GM12891 (cell line): ENCODE data around the gene FANK1.
A peak's percentile ranks its signal among the peaks of the same experiment; 100 is the strongest.

Experiments
- DNase-seq: peaks from one replicate; pipeline ENCODE4 v3.0.0; 2011; ENCODE audit warnings: low spot score; ENCODE audit not compliant: insufficient read length
- FAIRE-seq: peaks from 2 replicates; lab custom pipeline; 2011; peaks lifted over from hg19 to GRCh38; lab: Jason Lieb, UNC
- PAX5 ChIP-seq: IDR thresholded peaks from 2 replicates; pipeline ENCODE4 v1.6.1; 2011; ENCODE audit warnings: low read length, moderate library complexity, mild to moderate bottlenecking; ENCODE audit not compliant: insufficient read depth, severe bottlenecking
- POLR2A ChIP-seq: IDR thresholded peaks from 2 replicates; pipeline ENCODE4 v1.6.1; 2011; ENCODE audit warnings: low read depth, low read length, control low read depth
- POLR2AphosphoS5 ChIP-seq: IDR thresholded peaks from 2 replicates; pipeline ENCODE4 v1.6.1; 2011; ENCODE audit warnings: low read depth, low read length, control low read depth
- POU2F2 ChIP-seq: IDR thresholded peaks from 2 replicates; pipeline ENCODE4 v1.6.1; 2011; ENCODE audit warnings: low read depth, mild to moderate bottlenecking, control low read depth, low read length, moderate library complexity
- SPI1 ChIP-seq: IDR thresholded peaks from 2 replicates; pipeline ENCODE4 v1.6.1; 2011; ENCODE audit warnings: low read depth, low read length, control low read depth
- TAF1 ChIP-seq: IDR thresholded peaks from 2 replicates; pipeline ENCODE4 v1.6.1; 2011; ENCODE audit warnings: low read depth, low read length, control low read depth

Gene FANK1

GRCh38 chr10:125980521-125981035 lies 84.2 kb downstream of the FANK1 start:
- TF ChIP-seq SPI1 (no peak), POU2F2 (no peak), POLR2A (no peak), TAF1 (no peak), POLR2AphosphoS5 (no peak), PAX5 (no peak)
- no peak for DNase-seq
- FAIRE-seq: no peak

- FAIRE-seq: peak; percentile 91
- TF ChIP-seq TAF1: no peak
- peak; percentile 31 for DNase-seq
Measured at GRCh38 chr10:125982260-125982948, 86.0 kb downstream of the FANK1 start.

GRCh38 chr10:125983161-125983560 lies 86.8 kb downstream of the FANK1 start:
- no peak for FAIRE-seq
- no peak for DNase-seq
- TF ChIP-seq POLR2AphosphoS5: no peak
- TF ChIP-seq SPI1: no peak
- no peak for TF ChIP-seq TAF1
- no peak for TF ChIP-seq PAX5
- no peak for TF ChIP-seq POLR2A
- no peak for TF ChIP-seq POU2F2

- TF ChIP-seq TAF1 (no peak), POLR2AphosphoS5 (no peak), SPI1 (no peak), PAX5 (no peak), POLR2A (no peak), POU2F2 (no peak)
- FAIRE-seq: no peak
- DNase-seq: no peak
Measured at GRCh38 chr10:125983656-125984055, 87.3 kb downstream of the FANK1 start.

GRCh38 chr10:125984346-125984745 lies 88.0 kb downstream of the FANK1 start:
- DNase-seq (no peak), FAIRE-seq (no peak)
- TF ChIP-seq POLR2A (no peak), SPI1 (no peak), POLR2AphosphoS5 (no peak), TAF1 (no peak), POU2F2 (no peak), PAX5 (no peak)

- FAIRE-seq: no peak
- DNase-seq: no peak
- TF ChIP-seq POU2F2: no peak
- TF ChIP-seq TAF1: no peak
- TF ChIP-seq POLR2AphosphoS5: no peak
Measured at GRCh38 chr10:125984865-125985495, 88.6 kb downstream of the FANK1 start.

GRCh38 chr10:125985557-125986240 lies 89.3 kb downstream of the FANK1 start:
- TF ChIP-seq PAX5 (no peak), TAF1 (no peak), POU2F2 (no peak), POLR2AphosphoS5 (no peak), SPI1 (no peak), POLR2A (no peak)
- DNase-seq (no peak), FAIRE-seq (no peak)

GRCh38 chr10:125989791-125990190 lies 93.4 kb downstream of the FANK1 start:
- FAIRE-seq (no peak), DNase-seq (no peak)
- TF ChIP-seq POU2F2: no peak
- no peak for TF ChIP-seq PAX5
- TF ChIP-seq POLR2A: no peak
- no peak for TF ChIP-seq POLR2AphosphoS5
- no peak for TF ChIP-seq TAF1
- TF ChIP-seq SPI1: no peak

GRCh38 chr10:125990974-125991373 lies 94.6 kb downstream of the FANK1 start:
- DNase-seq (no peak), FAIRE-seq (no peak)
- TF ChIP-seq SPI1 (no peak), POU2F2 (no peak), POLR2A (no peak), PAX5 (no peak)

GRCh38 chr10:125991392-125991791 lies 95.0 kb downstream of the FANK1 start:
- FAIRE-seq (no peak), DNase-seq (no peak)
- no peak for TF ChIP-seq POLR2A
- no peak for TF ChIP-seq POU2F2
- TF ChIP-seq POLR2AphosphoS5: no peak
- TF ChIP-seq PAX5: no peak
- no peak for TF ChIP-seq SPI1
- TF ChIP-seq TAF1: no peak
